Gastroesophageal sphincter (tissue), 3 donors: ENCODE results near the gene TBX1.

Source experiments
- CTCF ChIP-seq, 4 experiments: fragments of 200-600 bp in 2 of 4; fragments of 450-650 bp in 2 of 4; sonication (generic) in 1 of 4; IDR thresholded peaks; one replicate each; pipeline ENCODE4 v1.5.1; 2017 to 2019; ENCODE audit warnings: antibody characterized with exemption in 4 of 4, mild to moderate bottlenecking in 2 of 4, moderate library complexity in 2 of 4
- POLR2A ChIP-seq, 2 donors: fragments of 450-650 bp; IDR thresholded peaks; one replicate each; pipeline ENCODE4 v1.6.1; 2017; ENCODE audit warnings: antibody characterized with exemption in 2 of 2, mild to moderate bottlenecking in 2 of 2, moderate library complexity in 1 of 2

- TF ChIP-seq POLR2A (IDR thresholded peaks at IDR 0.05) (no peak), CTCF (IDR thresholded peaks at IDR 0.05) (no peak)
Observed at GRCh38 chr22:19786959-19787848, 26.6 kb downstream of the TBX1 start.
